ENCODE data around the gene COPS2. TPM values are rescaled to one million over a fixed set of nuclear protein-coding genes. Genes with fewer than 3 reads are reported as not detected.

COPS2 gene
- total and polyA plus RNA-seq, 9 of the 15 experiments (the other 6 are each of a cell fraction or from before 2014, with no cell fraction given) = 66.4 to 154 (median 117) TPM

DNA sequence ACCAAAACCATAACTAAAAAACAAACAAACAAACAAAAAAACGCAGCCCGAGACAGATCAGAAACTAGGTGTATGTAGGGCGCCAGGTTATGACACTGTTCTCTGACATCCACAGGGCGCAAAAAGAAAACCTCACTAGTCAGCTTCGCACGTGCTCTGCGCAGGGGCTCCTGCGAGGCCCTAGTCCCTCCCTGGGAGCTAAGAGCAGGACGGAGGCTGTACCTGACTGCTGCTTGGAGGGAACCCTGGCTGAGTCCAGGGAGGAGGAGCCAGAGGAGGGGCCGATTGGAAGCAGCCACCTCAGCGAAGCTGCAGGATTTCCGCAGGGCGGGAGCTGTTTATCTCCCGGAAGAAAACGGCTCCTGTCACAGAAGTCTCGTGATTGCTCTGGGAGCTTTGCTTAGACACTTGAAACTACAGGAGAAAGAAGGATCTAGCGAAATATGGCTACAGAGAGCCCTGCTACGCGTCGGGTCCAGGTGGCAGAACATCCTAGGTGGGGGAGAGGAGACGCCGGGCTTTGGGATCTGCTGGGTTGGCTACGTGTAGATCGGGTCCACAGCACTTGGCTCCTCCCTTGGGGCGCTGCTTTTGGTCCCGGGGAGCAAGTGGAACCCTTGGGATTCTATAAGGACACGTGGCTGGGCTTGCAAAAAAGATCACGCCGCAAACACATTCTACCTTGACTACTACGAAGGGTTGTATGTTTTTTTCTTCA, 14.6 kb upstream of the COPS2 start, which contains the start of gene GALK2 (continued):
- TF ChIP-seq ZNF609 (CRISPR knock-in tag; IDR thresholded peaks at IDR 0.05; ENCODE audit: borderline replicate concordance) (no peak), SMC3 (conservative IDR thresholded peaks at IDR 0.05; ENCODE audit: insufficient read depth, low read depth, low read length) (no peak), SUPT5H (IDR thresholded peaks at IDR 0.05) (peak; percentile 84), DEAF1 (CRISPR knock-in tag; IDR thresholded peaks at IDR 0.05) (no peak), NR2C2 (CRISPR knock-in tag; IDR thresholded peaks at IDR 0.05) (peak; percentile 50; the same call in 1 of the 2 replicates), NR2C2 (tag; IDR thresholded peaks at IDR 0.05) (peak; percentile 66; the same call in 1 of the 2 replicates), NCOA1 (IDR thresholded peaks at IDR 0.05; ENCODE audit: low read depth) (no peak), GTF2F1 (IDR thresholded peaks at IDR 0.05; ENCODE audit: low read depth, low read length) (peak; percentile 14; the same call in 1 of the 2 replicates), ZNF57 (CRISPR knock-in tag; IDR thresholded peaks at IDR 0.05) (no peak), EP300 (IDR thresholded peaks at IDR 0.05; ENCODE audit: low read length) (peak; percentile 50), PHB (CRISPR knock-in tag; IDR thresholded peaks at IDR 0.05) (no peak), TEAD2 (tag; IDR thresholded peaks at IDR 0.05) (no peak), ZNF12 (CRISPR knock-in tag; IDR thresholded peaks at IDR 0.05) (no peak), ZNF354B (CRISPR knock-in tag; IDR thresholded peaks at IDR 0.05) (no peak), ZFP1 (CRISPR knock-in tag; IDR thresholded peaks at IDR 0.05) (no peak; the same call in 1 of the 2 replicates), ARID1B (IDR thresholded peaks at IDR 0.05) (no peak), STAT6 (CRISPR knock-in tag; IDR thresholded peaks at IDR 0.05) (peak; percentile 80; the same call in 1 of the 2 replicates), KLF6 (CRISPR knock-in tag; IDR thresholded peaks at IDR 0.05; ENCODE audit: borderline replicate concordance) (no peak; the same call in 1 of the 2 replicates)
- TF ChIP-seq, protein P1, sequence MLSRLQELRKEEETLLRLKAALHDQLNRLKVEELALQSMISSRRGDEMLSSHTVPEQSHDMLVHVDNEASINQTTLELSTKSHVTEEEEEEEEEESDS (CRISPR knock-in tag; IDR thresholded peaks at IDR 0.05) = no peak
- TF ChIP-seq, protein P2, sequence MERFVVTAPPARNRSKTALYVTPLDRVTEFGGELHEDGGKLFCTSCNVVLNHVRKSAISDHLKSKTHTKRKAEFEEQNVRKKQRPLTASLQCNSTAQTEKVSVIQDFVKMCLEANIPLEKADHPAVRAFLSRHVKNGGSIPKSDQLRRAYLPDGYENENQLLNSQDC (CRISPR knock-in tag; IDR thresholded peaks at IDR 0.05) = no peak
